HG02571 (cell line): ENCODE measurements around the gene MRPL32.
"Not testable (repeated sequence)": the region's sequence is repeated elsewhere in the genome, so short reads cannot be mapped to it uniquely, and the experiment has no call there.

ENCODE experiments used
- ATAC-seq: cut with Tn5 transposase; IDR thresholded peaks from one replicate; pipeline ENCODE4 v1.9.1; 2021; ENCODE audit warnings: mild to moderate bottlenecking, moderate library complexity; ENCODE audit not compliant: unreplicated experiment

MRPL32 gene

DNA sequence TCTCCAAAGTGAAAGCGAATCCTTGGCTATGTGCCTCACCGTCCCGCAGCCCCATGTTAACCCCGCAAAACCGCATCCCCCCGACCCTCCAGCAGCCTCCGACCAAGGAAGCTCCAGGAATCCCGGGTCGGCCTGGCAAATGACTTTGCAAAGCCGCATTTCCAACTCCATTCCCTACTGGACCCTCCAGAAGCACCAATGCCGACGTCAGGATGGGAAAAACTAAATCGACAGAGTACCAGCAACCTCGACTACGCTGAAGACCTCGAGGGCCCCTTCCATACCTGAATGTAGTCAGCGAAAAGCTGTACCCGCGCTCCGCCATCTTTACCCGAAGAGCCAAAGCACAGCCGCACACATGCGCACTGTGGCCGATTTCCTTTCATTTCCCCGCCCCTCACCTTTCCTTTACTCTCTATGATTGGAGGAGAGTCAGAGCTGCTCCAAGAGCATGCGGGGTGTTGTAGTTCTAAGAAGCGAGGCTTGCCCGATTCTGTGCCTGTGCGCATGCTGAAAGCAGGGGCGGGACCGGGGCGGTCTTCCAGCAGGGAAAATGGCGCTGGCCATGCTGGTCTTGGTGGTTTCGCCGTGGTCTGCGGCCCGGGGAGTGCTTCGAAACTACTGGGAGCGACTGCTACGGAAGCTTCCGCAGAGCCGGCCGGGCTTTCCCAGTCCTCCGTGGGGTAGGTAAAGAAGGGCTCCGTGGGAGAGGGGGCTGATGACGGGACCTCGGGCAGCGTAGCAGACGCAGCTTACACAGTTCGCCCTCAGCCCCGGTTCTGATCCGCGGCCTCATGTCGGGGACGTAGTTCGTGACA lies at the start of gene MRPL32, which contains the start of gene PSMA2:
Gene MRPL32 (plus strand): TSS at position 543 of the 818 bp plus-strand sequence. CDS start 11 bp downstream, at position 554.
Gene PSMA2 (minus strand): TSS at position 341 of the 818 bp plus-strand sequence. CDS start 16 bp downstream, at position 325.
- peak; percentile 100 for ATAC-seq

- no peak for ATAC-seq
These were observed 48.2 kb upstream of the MRPL32 start for GRCh38 chr7:42883950-42884349.

GRCh38 chr7:42885183-42885582 lies 47.0 kb upstream of the MRPL32 start:
- not testable (repeated sequence) for ATAC-seq

DNA sequence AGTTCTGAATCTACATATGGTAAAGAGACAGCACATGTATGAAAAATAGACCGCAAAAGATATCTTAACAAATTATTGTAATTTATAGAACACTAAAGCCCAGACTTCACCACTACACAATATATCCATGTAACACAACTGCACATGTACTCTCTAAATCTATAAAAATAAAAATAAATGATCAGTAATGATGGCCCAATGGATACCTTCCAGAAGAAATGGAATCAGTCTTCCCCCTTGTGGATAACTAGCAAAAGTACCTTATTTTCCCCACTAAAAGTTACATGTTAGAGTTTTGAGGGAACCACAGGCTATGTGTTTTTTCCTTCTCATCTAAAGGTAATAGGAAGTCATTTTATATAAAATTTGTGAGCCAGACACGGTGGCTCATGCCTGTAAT lies 46.0 kb upstream of the MRPL32 start:
- no peak for ATAC-seq

- ATAC-seq, result no peak
These were observed 45.2 kb upstream of the MRPL32 start for GRCh38 chr7:42886893-42887505.

GRCh38 chr7:42893346-42894240 lies 38.6 kb upstream of the MRPL32 start:
- no peak for ATAC-seq

GRCh38 chr7:42900842-42901241 lies 31.3 kb upstream of the MRPL32 start:
- ATAC-seq, result no peak

GRCh38 chr7:42902331-42902730 lies 29.8 kb upstream of the MRPL32 start:
- no peak for ATAC-seq

DNA sequence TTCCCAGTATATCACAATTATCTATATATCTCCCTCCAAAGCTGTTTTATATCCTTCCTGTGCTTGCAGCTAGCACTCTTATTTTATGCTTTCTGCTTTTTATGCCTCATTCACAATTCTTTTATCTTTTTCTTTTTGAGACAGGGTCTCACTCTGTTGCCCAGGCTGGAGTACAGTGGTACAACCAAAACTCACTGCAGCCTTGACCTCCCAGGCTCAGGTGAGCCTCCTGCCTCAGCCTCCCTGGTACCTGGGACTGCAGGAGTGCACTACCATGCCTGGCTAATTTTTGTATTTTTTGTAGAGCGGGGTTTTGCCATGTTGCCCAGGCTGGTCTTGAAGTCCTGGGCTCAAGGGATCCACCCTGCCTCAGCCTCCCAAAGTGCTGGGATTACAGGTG lies 26.0 kb upstream of the MRPL32 start:
- no peak for ATAC-seq

GRCh38 chr7:42907316-42907715 lies 24.9 kb upstream of the MRPL32 start:
- no peak for ATAC-seq

GRCh38 chr7:42910306-42910705 lies 21.9 kb upstream of the MRPL32 start:
- ATAC-seq, result no peak

DNA sequence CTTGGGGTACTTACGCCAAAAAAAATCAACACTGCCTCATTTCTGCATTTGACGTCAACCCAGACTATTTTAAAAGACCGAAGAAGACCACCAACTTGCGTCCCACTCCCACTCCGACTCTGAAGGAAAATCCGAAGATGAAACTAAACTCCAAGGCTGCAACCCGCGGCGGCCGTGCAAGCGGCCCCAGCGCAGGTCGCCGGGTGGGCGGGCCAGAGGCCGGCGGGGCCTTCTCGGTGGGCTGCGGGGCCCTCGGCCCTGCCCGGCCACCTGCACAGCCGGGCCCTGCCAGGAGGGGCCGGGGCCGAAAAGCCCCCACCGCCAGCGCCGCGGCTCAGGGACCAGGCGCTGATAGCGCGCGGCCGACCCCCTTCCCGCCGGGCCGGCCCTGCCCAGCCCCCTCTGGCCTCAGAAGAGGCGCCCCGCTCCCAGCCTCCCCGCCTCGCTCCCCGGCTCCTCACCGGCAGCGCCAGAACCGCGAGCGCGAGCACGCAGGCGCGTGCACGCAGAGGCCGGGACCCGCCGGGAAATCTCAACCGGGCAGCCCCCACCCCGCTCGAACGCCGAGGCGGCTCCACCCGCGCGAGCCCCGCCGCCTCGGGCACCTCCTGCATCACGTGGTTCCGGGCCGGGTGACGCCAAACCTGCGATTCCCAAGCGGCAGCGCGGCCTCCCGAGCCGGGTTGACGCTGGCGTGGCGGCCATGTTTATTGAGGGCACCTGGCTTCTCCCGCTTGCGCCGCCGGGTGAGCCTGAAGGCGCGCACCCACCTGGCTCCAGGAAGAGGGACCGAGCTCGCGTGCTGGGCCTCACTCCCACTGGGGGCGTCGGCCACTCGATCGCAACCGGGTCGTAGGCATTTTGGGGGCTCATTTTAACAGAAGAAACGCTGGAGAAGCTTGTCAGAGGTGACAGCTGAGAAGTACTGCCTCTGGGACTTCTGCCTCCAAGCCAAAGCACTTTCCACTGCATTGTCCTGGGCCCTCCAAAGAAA lies 20.4 kb upstream of the MRPL32 start, which contains the start of gene C7orf25:
Gene C7orf25 (minus strand): TSS at position 617 of the 994 bp plus-strand sequence. CDS start 1,170 bp downstream, outside the sequence.
- peak; percentile 89 for ATAC-seq

- no peak for ATAC-seq
These were observed 18.6 kb upstream of the MRPL32 start for GRCh38 chr7:42913591-42913990.

DNA sequence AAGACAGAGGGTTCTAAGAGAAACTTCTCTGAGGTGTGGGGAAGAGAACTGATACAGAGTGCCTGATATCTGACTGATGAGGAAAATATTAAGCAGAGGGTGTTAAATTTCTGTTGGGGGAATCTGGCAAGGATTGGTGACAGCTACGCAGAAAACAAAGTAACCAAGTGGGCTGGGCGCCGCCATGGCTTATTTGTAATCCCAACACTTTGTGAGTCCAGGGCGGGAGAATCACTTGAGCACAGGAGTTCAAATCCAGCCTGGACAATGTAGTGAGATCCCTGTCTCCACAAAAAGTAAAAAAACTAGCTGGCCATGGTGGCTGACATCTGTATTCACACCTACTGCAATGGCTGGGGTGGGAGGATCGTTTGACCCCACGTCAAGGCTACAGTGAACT lies 18.2 kb upstream of the MRPL32 start:
- no peak for ATAC-seq

GRCh38 chr7:42914421-42915045 lies 17.6 kb upstream of the MRPL32 start:
- no peak for ATAC-seq

- no peak for ATAC-seq
These were observed 16.8 kb upstream of the MRPL32 start for GRCh38 chr7:42915356-42915755.

DNA sequence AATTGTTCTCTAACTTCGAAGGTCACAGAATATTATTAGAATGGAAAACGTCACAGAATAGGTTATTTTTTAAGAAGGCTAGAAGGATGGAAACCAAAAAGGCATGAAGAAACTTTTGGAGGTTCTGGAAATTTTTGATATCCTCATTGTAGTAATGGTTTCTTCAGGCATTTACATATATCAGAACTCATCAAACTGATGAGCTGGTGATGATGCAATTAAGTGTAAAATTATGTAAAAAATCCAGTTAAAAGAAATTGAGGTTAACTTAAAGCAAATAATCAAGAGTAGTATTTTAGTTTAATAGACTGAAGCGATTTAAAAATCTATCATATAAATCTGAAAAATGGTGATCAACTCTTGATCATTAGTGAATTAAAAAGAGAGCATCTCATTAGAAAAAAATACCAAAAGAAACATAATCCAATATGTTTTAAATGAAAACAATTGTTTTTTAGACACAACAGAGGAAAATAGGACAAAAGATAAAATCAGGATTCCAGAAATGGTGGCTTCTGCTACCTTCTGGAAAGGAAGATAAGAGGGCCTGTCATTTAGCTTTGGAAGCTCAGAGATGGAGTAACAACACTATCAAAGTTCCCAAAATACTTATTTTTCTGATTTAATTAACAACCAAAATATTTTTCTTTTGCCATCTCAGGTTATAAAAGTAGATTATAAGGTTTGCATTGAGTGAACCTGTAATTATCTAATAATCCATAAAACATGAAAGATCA lies 10.0 kb upstream of the MRPL32 start:
- no peak for ATAC-seq

DNA sequence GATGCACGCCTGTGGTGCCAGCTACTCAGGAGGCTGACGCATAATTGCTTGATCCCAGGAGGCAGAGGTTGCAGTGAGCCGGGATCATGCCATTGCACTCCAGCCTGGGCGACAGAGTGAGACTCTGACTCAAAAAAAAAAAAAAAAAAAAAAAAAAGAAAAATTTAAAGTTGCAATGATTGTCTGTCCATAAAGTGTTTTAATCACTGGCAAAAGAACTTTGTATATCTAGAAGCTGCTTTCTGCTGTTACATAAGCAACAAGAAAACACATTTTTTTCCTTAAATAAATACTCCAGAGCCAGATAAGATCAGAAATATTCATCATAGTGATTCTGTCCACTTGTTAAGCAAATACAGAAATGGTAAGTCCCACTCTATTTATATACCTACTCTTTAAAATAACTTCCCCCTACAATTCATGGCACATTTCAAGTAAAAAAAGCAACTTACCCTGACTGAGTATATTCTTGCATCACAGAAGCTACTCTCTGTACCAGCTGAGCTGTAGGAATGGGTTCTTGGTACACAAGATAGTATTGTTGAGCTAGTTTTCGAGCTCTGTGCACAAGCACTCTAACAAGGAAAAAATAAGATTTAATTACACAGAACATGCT lies 7.8 kb upstream of the MRPL32 start:
- ATAC-seq, result no peak
